Measurements from ENCODE around the gene ATF6B. TPM values are rescaled to one million over a fixed set of nuclear protein-coding genes. Genes with fewer than 3 reads are reported as not detected.
A peak's percentile ranks its signal among the peaks of the same experiment; 100 is the strongest.
"Not testable (repeated sequence)": the region's sequence is repeated elsewhere in the genome, so short reads cannot be mapped to it uniquely, and the experiment has no call there.

ATF6B gene
- total RNA-seq, 2 donors from 2014 or later, result 54.5 to 60.3 TPM

GRCh38 chr6:32105433-32105832 is 22.6 kb downstream of the ATF6B start:
- no peaks in the 10 kb centered on the region for H3K9me3 ChIP-seq (ENCODE audit: control insufficient read depth, low read length)
- WGBS, 2 experiments (ENCODE audit: insufficient coverage in 1 of 2, insufficient read length in 1 of 2), result 71 to 74% methylated on average over 3 to 4 of the region's 4 CpGs
- Mint-ChIP-seq H3K4me3 (no peak overlapping the region), H3K27me3 (ENCODE audit: insufficient read depth) (peaks cover 54% of the 10 kb centered on the region), H3K4me1 (peaks cover 16% of the 10 kb centered on the region), H3K36me3 (ENCODE audit: low read depth) (no peaks in the 10 kb centered on the region), H3K9me3 (no peaks in the 10 kb centered on the region), H3K27ac (no peak overlapping the region)
- H3K36me3 ChIP-seq (ENCODE audit: control insufficient read depth, insufficient read depth, low read length), result no peaks in the 10 kb centered on the region
- TF ChIP-seq CTCF (conservative IDR thresholded peaks at IDR 0.05), result no peak
- peaks cover 27% of the 10 kb centered on the region for H3K27me3 ChIP-seq (ENCODE audit: control insufficient read depth, insufficient read depth, low read length, poor library complexity, severe bottlenecking)
- peak; percentile 78 for DNase-seq
- peaks cover 9% of the 10 kb centered on the region for H3K4me1 ChIP-seq (ENCODE audit: control insufficient read depth, insufficient read depth, low read length)
- no peak overlapping the region for H3K9ac ChIP-seq (ENCODE audit: extremely low read depth, low read length, poor library complexity, severe bottlenecking)
- H3K27ac ChIP-seq (ENCODE audit: low read depth, low read length), result no peak overlapping the region
- H3K4me3 ChIP-seq (ENCODE audit: low read length), result no peak overlapping the region

DNA sequence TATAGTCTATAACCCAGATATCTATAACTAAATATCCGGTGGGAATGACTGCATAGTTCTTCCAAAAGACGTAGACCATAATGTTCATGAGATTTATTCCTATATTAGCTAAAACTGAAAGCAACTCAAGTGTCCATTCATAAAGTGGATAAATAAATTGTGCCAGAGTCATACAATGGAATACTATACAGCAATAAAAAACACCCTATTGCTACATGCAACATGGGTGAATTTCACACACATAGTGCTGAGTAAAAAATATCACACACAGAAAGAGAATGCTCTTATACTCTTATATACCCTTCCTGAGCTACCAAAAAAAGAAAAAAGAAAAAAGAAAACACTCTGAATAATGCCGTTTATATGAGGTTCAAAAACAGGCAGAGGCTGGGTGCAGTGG is 25.8 kb downstream of the ATF6B start:
- no peaks in the 10 kb centered on the region for H3K9me3 ChIP-seq (ENCODE audit: control insufficient read depth, low read length)
- H3K4me1 ChIP-seq (ENCODE audit: control insufficient read depth, insufficient read depth, low read length), result no peaks in the 10 kb centered on the region
- Mint-ChIP-seq H3K4me3 (no peak overlapping the region), H3K36me3 (ENCODE audit: low read depth) (no peaks in the 10 kb centered on the region), H3K9me3 (no peaks in the 10 kb centered on the region), H3K27me3 (ENCODE audit: insufficient read depth) (peaks cover 57% of the 10 kb centered on the region), H3K27ac (no peak overlapping the region), H3K4me1 (no peaks in the 10 kb centered on the region)
- H3K9ac ChIP-seq (ENCODE audit: extremely low read depth, low read length, poor library complexity, severe bottlenecking), result no peak overlapping the region
- no peak for TF ChIP-seq CTCF (conservative IDR thresholded peaks at IDR 0.05)
- H3K27me3 ChIP-seq (ENCODE audit: control insufficient read depth, insufficient read depth, low read length, poor library complexity, severe bottlenecking), result peaks cover 36% of the 10 kb centered on the region
- DNase-seq, result no peak
- 93% methylated on average over 2 to 3 of the region's 3 CpGs for WGBS, 2 experiments (ENCODE audit: insufficient coverage in 1 of 2, insufficient read length in 1 of 2)
- H3K27ac ChIP-seq (ENCODE audit: low read depth, low read length), result no peak overlapping the region
- H3K36me3 ChIP-seq (ENCODE audit: control insufficient read depth, insufficient read depth, low read length), result no peaks in the 10 kb centered on the region
- no peak overlapping the region for H3K4me3 ChIP-seq (ENCODE audit: low read length)

DNA sequence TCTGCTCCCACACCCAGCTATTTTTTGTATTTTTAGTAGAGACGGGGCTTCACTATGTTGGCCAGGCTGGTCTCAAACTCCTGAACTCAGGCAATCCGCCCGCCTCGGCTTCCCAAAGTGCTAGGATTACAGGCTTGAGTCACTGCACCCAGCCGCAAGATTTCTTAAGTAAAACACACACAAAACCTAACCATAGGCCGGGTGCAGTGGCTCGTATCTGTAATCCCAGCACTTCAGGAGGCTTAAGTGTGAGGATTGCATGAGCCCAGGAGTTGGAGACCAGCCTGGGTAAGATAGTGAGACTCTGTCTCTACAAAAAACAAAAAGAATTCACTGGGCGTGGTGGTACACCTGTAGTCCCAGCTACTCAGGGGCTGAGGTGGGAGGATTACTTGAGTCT is 27.8 kb downstream of the ATF6B start:
- not testable (repeated sequence) for H3K9me3 ChIP-seq (ENCODE audit: control insufficient read depth, low read length); H3K9me3 Mint-ChIP-seq; H3K4me3 Mint-ChIP-seq; H3K36me3 Mint-ChIP-seq (ENCODE audit: low read depth); H3K4me3 ChIP-seq (ENCODE audit: low read length); H3K27ac Mint-ChIP-seq; H3K4me1 Mint-ChIP-seq; DNase-seq; H3K36me3 ChIP-seq (ENCODE audit: control insufficient read depth, insufficient read depth, low read length); H3K9ac ChIP-seq (ENCODE audit: extremely low read depth, low read length, poor library complexity, severe bottlenecking); H3K27ac ChIP-seq (ENCODE audit: low read depth, low read length); H3K4me1 ChIP-seq (ENCODE audit: control insufficient read depth, insufficient read depth, low read length)
- peaks cover 61% of the 10 kb centered on the region for H3K27me3 Mint-ChIP-seq (ENCODE audit: insufficient read depth)
- WGBS, 2 experiments (ENCODE audit: insufficient coverage in 1 of 2, insufficient read length in 1 of 2), result 92% methylated on average over 5 to 8 of the region's 8 CpGs
- peaks cover 45% of the 10 kb centered on the region for H3K27me3 ChIP-seq (ENCODE audit: control insufficient read depth, insufficient read depth, low read length, poor library complexity, severe bottlenecking)

DNA sequence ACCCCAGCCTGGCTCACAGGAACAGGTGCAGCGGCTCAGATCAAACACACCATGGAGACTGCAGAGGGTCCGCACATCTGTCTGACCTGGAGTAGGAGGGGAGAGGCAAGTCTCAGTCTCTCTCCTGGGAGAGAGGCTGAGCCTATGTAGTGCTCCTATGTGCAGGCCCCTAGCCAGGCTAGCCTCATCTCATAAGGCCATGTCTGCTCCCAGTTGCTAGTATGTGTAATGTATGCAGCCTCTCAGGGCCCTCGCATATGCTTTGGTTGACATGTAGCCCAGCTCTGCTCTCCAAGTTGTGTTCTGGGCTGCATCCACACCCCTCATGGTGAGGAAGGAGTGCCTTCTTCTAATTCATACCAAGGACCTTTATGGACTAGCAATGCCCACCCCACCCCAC is 30.7 kb downstream of the ATF6B start:
- H3K4me1 ChIP-seq (ENCODE audit: control insufficient read depth, insufficient read depth, low read length), result peaks cover 7% of the 10 kb centered on the region
- Mint-ChIP-seq H3K27ac (no peak overlapping the region), H3K4me1 (peaks cover 10% of the 10 kb centered on the region), H3K36me3 (ENCODE audit: low read depth) (no peaks in the 10 kb centered on the region), H3K9me3 (no peaks in the 10 kb centered on the region), H3K4me3 (no peak overlapping the region), H3K27me3 (ENCODE audit: insufficient read depth) (peaks cover 59% of the 10 kb centered on the region)
- H3K4me3 ChIP-seq (ENCODE audit: low read length), result no peak overlapping the region
- H3K27ac ChIP-seq (ENCODE audit: low read depth, low read length), result no peak overlapping the region
- no peak for DNase-seq
- 96 to 100% methylated on average over 3 of the region's 3 CpGs for WGBS, 2 experiments (ENCODE audit: insufficient coverage in 1 of 2, insufficient read length in 1 of 2)
- H3K9ac ChIP-seq (ENCODE audit: extremely low read depth, low read length, poor library complexity, severe bottlenecking), result no peak overlapping the region
- TF ChIP-seq CTCF (conservative IDR thresholded peaks at IDR 0.05), result no peak
- H3K27me3 ChIP-seq (ENCODE audit: control insufficient read depth, insufficient read depth, low read length, poor library complexity, severe bottlenecking), result peaks cover 57% of the 10 kb centered on the region
- H3K9me3 ChIP-seq (ENCODE audit: control insufficient read depth, low read length), result no peaks in the 10 kb centered on the region
- H3K36me3 ChIP-seq (ENCODE audit: control insufficient read depth, insufficient read depth, low read length), result no peaks in the 10 kb centered on the region
